OCI-LY7 (cell line): Measurements from ENCODE around the gene RUNX1.

Experiments used
- EZH2phosphoT487 ChIP-seq: fragments of 200-600 bp; sonication (generic); IDR thresholded peaks from 2 replicates; pipeline ENCODE4 v1.6.1; 2018; ENCODE audit warnings: low read depth, borderline replicate concordance, mild to moderate bottlenecking, mixed run types, antibody characterized with exemption, low read length, moderate library complexity, mixed read lengths
- TF ChIP-seq, protein P1 (sequence below): fragments of 200-600 bp; sonication (generic); conservative IDR thresholded peaks from 2 replicates; pipeline ENCODE4 v1.5.1; 2014; ENCODE audit warnings: mild to moderate bottlenecking, antibody characterized with exemption, low read length, moderate library complexity, mixed read lengths

DNA sequence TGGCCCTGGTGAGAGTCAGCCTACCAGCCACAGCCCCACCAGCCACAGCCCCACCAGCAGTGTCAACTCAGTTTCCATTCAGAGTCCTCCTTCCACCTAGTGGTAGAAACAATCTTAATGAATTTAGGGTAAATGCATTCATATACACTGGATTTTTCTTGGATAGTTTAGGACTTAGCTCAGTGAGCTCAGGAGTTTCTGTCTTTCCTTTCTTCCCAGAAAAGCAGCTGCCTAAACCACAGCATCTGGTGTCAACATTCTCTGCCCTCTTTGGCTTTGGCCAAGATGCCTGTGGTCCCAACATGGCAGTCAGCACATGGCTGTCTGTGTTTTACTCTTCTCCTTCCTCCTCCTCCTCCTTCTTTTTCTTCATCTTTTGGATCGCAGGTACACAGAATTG, 286.3 kb downstream of the RUNX1 start:
- TF ChIP-seq, protein P1, sequence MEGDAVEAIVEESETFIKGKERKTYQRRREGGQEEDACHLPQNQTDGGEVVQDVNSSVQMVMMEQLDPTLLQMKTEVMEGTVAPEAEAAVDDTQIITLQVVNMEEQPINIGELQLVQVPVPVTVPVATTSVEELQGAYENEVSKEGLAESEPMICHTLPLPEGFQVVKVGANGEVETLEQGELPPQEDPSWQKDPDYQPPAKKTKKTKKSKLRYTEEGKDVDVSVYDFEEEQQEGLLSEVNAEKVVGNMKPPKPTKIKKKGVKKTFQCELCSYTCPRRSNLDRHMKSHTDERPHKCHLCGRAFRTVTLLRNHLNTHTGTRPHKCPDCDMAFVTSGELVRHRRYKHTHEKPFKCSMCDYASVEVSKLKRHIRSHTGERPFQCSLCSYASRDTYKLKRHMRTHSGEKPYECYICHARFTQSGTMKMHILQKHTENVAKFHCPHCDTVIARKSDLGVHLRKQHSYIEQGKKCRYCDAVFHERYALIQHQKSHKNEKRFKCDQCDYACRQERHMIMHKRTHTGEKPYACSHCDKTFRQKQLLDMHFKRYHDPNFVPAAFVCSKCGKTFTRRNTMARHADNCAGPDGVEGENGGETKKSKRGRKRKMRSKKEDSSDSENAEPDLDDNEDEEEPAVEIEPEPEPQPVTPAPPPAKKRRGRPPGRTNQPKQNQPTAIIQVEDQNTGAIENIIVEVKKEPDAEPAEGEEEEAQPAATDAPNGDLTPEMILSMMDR, result 0 out of 2 replicates have a peak, but pooled peaks have one; percentile 18
- no peak for TF ChIP-seq EZH2phosphoT487
